Thoracic aorta (tissue), 2 donors: ENCODE results near the gene RAB25. TPM values are rescaled to one million over a fixed set of nuclear protein-coding genes. Genes with fewer than 3 reads are reported as not detected.

Experiments used
- ATAC-seq: fragments of 150-250 bp; one replicate; pipeline ENCODE4 v1.8.0; 2017; ENCODE audit warnings: low read depth; ENCODE audit not compliant: insufficient number of reproducible peaks, low FRiP score
- DNase-seq: peaks from one replicate; pipeline ENCODE4 v3.0.0-alpha.2; 2020; ENCODE audit warnings: low spot score
- H3K27ac ChIP-seq, 2 donors: fragments of 200-600 bp; sonication (generic); 1 replicate in 1 of 2; 2 replicates in 1 of 2; pipeline ENCODE4 v1.5.1; 2016; ENCODE audit warnings: mild to moderate bottlenecking in 2 of 2, moderate library complexity in 2 of 2
- H3K27me3 ChIP-seq: fragments of 200-600 bp; sonication (generic); replicated peaks from 2 replicates; pipeline ENCODE4 v1.6.0; 2016; ENCODE audit warnings: mild to moderate bottlenecking; ENCODE audit not compliant: insufficient read depth
- H3K36me3 ChIP-seq: fragments of 200-600 bp; sonication (generic); one replicate; pipeline ENCODE4 v1.5.1; 2016
- H3K4me1 ChIP-seq, 2 donors: fragments of 200-600 bp; sonication (generic); 1 replicate in 1 of 2; 2 replicates in 1 of 2; pipeline versions ENCODE4 v1.5.1 to v1.6.0; 2016; ENCODE audit warnings: low read depth in 2 of 2, mild to moderate bottlenecking in 1 of 2; ENCODE audit not compliant: control insufficient read depth in 1 of 2
- H3K4me3 ChIP-seq: fragments of 200-600 bp; sonication (generic); 2 replicates; pipeline ENCODE4 v1.5.1; 2016; ENCODE audit warnings: mild to moderate bottlenecking
- H3K9me3 ChIP-seq: fragments of 200-600 bp; sonication (generic); 2 replicates; pipeline ENCODE4 v1.5.1; 2016
- CTCF ChIP-seq: fragments of 200-600 bp; sonication (generic); IDR thresholded peaks from one replicate; pipeline ENCODE4 v1.5.1; 2019; ENCODE audit warnings: antibody characterized with exemption
- total RNA-seq, 2 donors: library from RNA; depleted of rRNA; stranded (reverse); fragments of >200 nt; gene quantifications; one replicate each; pipeline versions ENCODE4 v1.1.0 to v1.2.3, GENCODE V29; 2016

RAB25 gene
- not detected for total RNA-seq

- Histone ChIP-seq H3K27me3 (no peaks in the 10 kb centered on the region), H3K36me3 (peaks cover 6% of the 10 kb centered on the region), H3K4me3 (no peak within 1 kb of the TSS), H3K4me1 (peaks cover 0 to 3% of the 10 kb centered on the region in 2 donors), H3K27ac (no peak within 1 kb of the TSS), H3K9me3 (no peaks in the 10 kb centered on the region)
- DNase-seq (no peak), ATAC-seq (no peak)
- TF ChIP-seq CTCF, result no peak
Measured at GRCh38 chr1:156060937-156061636, at the start of gene RAB25. TSS of gene RAB25 (plus strand) at chr1:156061160. CDS start at chr1:156061401, 241 bp downstream.

- DNase-seq, result no peak
- Histone ChIP-seq H3K27ac (no peak overlapping the region), H3K4me3 (no peak overlapping the region), H3K36me3 (peaks cover 64% of the 10 kb centered on the region), H3K4me1 (no peaks in the 10 kb centered on the region), H3K27me3 (no peaks in the 10 kb centered on the region), H3K9me3 (no peaks in the 10 kb centered on the region)
- ATAC-seq, result no peak
- TF ChIP-seq CTCF, result no peak
Measured at GRCh38 chr1:156012051-156012817, 48.7 kb upstream of the RAB25 start.

- no peak for TF ChIP-seq CTCF
- peaks cover 61% of the 10 kb centered on the region for H3K36me3 ChIP-seq
- ATAC-seq, result no peak
- DNase-seq, result no peak
- peaks cover 8 to 11% of the 10 kb centered on the region in 2 donors for H3K4me1 ChIP-seq
- H3K9me3 ChIP-seq, result no peaks in the 10 kb centered on the region
- H3K4me3 ChIP-seq, result no peak overlapping the region
- H3K27me3 ChIP-seq, result no peaks in the 10 kb centered on the region
- no peak overlapping the region for H3K27ac ChIP-seq
Measured at GRCh38 chr1:156014829-156015228, 46.1 kb upstream of the RAB25 start.

- TF ChIP-seq CTCF, result no peak
- Histone ChIP-seq H3K4me3 (peak overlapping the region; percentile 86), H3K4me1 (peaks cover 15 to 16% of the 10 kb centered on the region in 2 donors), H3K27ac (peak overlapping the region; percentile 64 to 77), H3K27me3 (no peaks in the 10 kb centered on the region), H3K9me3 (no peaks in the 10 kb centered on the region), H3K36me3 (peaks cover 18% of the 10 kb centered on the region)
- no peak for DNase-seq
- ATAC-seq, result no peak
Measured at GRCh38 chr1:156019946-156020292, 41.0 kb upstream of the RAB25 start.

- DNase-seq (peak; percentile 80), ATAC-seq (peak; percentile 89)
- H3K9me3 ChIP-seq, result no peaks in the 10 kb centered on the region
- H3K27ac ChIP-seq, result peak within 1 kb of the TSS; percentile 64 to 77
- H3K4me3 ChIP-seq, result peak within 1 kb of the TSS; percentile 86
- peaks cover 15 to 16% of the 10 kb centered on the region in 2 donors for H3K4me1 ChIP-seq
- H3K27me3 ChIP-seq, result no peaks in the 10 kb centered on the region
- TF ChIP-seq CTCF, result no peak
- H3K36me3 ChIP-seq, result peaks cover 16% of the 10 kb centered on the region
Measured at GRCh38 chr1:156020293-156021092, 40.5 kb upstream of the RAB25 start, which contains the start of gene SSR2. TSS of gene SSR2 (minus strand) at chr1:156020951. CDS start at chr1:156020167, 784 bp downstream.
